ENCODE measurements around the gene PCIF1. TPM values are rescaled to one million over a fixed set of nuclear protein-coding genes. Genes with fewer than 3 reads are reported as not detected.

PCIF1 gene
- total and polyA plus RNA-seq, 9 of the 15 experiments (the other 6 are each of a cell fraction or from before 2014, with no cell fraction given) = 5.8 to 29.4 (median 11.3) TPM

- ATAC-seq = no peak
- H3K9me1 ChIP-seq (ENCODE audit: control insufficient read depth, insufficient read depth, low read length) = no peaks in the 10 kb centered on the region
- peak overlapping the region in 1 of 2 experiments; percentile 32; a peak in 1 of 4 replicates for H3K9ac ChIP-seq (ENCODE audit: insufficient read depth in 1 of 2, low read depth in 2 of 2, low read length in 2 of 2)
- peaks cover 23 to 44% of the 10 kb centered on the region in 2 experiments for H3K4me1 ChIP-seq (replicated peaks in 1 of 2; ENCODE audit: control insufficient read depth in 2 of 2, insufficient read depth in 2 of 2, low read length in 2 of 2)
- ChIA-PET POLR2A (interaction anchor here (0.6 to 0.7 kb wide), 2 partner anchors 14 to 21 kb away, joined by 3 read pairs; no protein-coding TSS in a partner anchor), CTCF (ENCODE audit: low intra/inter-chr PET ratio) (no interaction called here)
- no peak overlapping the region for H3K27ac ChIP-seq (ENCODE audit: extremely low read depth, low read depth, low read length)
- no peak overlapping the region for H3K4me3 ChIP-seq
- H3K4me2 ChIP-seq (ENCODE audit: insufficient read depth, low read length) = no peak overlapping the region
- in situ Hi-C loops (cut with MboI) = no loop called here
- H4K20me1 ChIP-seq (replicated peaks; ENCODE audit: control insufficient read depth, insufficient read depth, low read length) = no peaks in the 10 kb centered on the region
- H3K79me2 ChIP-seq (ENCODE audit: control insufficient read depth, insufficient read depth, low read length) = peaks cover 18% of the 10 kb centered on the region; the same call in 2 of the 3 replicates
- no peaks in the 10 kb centered on the region for H3K27me3 ChIP-seq (ENCODE audit: control insufficient read depth in 2 of 2, insufficient read depth in 2 of 2, low read length in 2 of 2)
- intact Hi-C loops (cut with micrococcal nuclease) = loop anchor here (5.0 to 10.0 kb wide), 2 partner anchors 54 to 91 kb away; partner anchors contain the start of gene SNX21
- H2AFZ ChIP-seq (ENCODE audit: low read depth, low read length) = no peak overlapping the region
- BruUV-seq (replicated peaks) = no TSS peak
- H3K36me3 ChIP-seq (ENCODE audit: control insufficient read depth, insufficient read depth, low read length) = peaks cover 30% of the 10 kb centered on the region; the same call in 2 of the 3 replicates
- no peak for FAIRE-seq
- no peaks in the 10 kb centered on the region for H3K9me3 ChIP-seq (replicated peaks; ENCODE audit: control insufficient read depth, insufficient read depth, low read depth, low read length)
- no peak for TF ChIP-seq TRIM24 (IDR thresholded peaks at IDR 0.05)
- TF ChIP-seq ZNF764 (CRISPR knock-in tag; IDR thresholded peaks at IDR 0.05; ENCODE audit: low read depth) = no peak
- no peak for TF ChIP-seq USF1 (CRISPR knock-in tag; IDR thresholded peaks at IDR 0.05)
- TF ChIP-seq E2F1 (CRISPR knock-in tag; IDR thresholded peaks at IDR 0.05) = no peak
- TF ChIP-seq ZNF133 (CRISPR knock-in tag; IDR thresholded peaks at IDR 0.05) = no peak
- no peak for TF ChIP-seq TAF15 (IDR thresholded peaks at IDR 0.05; ENCODE audit: low read depth, low read length)
- no peak for TF ChIP-seq THRB (CRISPR knock-in tag; conservative IDR thresholded peaks at IDR 0.05)
- no peak for TF ChIP-seq RBBP5 (IDR thresholded peaks at IDR 0.05; ENCODE audit: borderline replicate concordance, insufficient read depth, low read length, poor library complexity, severe bottlenecking)
- TF ChIP-seq ZNF444 (CRISPR knock-in tag; IDR thresholded peaks at IDR 0.05) = no peak
- no peak for TF ChIP-seq ZNF282 (CRISPR knock-in tag; IDR thresholded peaks at IDR 0.05)
- TF ChIP-seq CCNT2 (IDR thresholded peaks at IDR 0.05; ENCODE audit: borderline replicate concordance, extremely low read depth, insufficient read length, low read depth, low read length) = no peak
- no peak for DNase-seq (ENCODE audit: extremely low read depth in 1 of 4, low spot score in 3 of 4)
- 93% methylated on average over 2 of the region's 3 CpGs for WGBS (ENCODE audit: insufficient coverage, low coverage, missing lambda C conversion rate)
Observed at GRCh38 chr20:45888681-45889080, 45.8 kb upstream of the PCIF1 start.

Measured in K562 (cell line).